Medulla oblongata (tissue), 1 donor: ENCODE measurements around the gene GPR87.

Source experiments
- DNase-seq: peaks from one replicate; pipeline ENCODE4 v3.0.0-alpha.2; 2015; ENCODE audit errors: extremely low spot score

The GPR87 gene

DNA sequence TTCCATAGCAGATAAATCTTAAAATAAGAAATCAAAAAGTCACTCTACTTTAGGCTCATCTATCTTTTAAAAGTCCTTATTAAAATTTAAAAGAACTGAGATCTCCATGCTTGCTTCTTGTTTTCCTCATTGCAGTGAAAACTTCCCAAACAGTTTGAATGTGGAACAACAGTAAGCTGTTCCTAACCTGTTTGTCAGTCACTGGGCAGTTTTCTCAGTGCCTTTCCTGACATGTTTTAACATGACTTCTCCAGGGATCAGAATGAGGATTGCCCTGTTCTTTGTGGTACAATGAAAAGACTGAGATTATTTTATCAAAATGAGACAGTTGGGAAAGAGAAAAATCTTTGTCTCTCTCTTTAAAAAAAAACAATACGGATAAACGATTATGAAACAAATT is 774 bp downstream of the GPR87 start:
- DNase-seq = no peak

- no peak for DNase-seq
Observed at GRCh38 chr3:151315136-151315535, 1.5 kb downstream of the GPR87 start.

- DNase-seq = no peak
Observed at GRCh38 chr3:151314593-151314992, 2.0 kb downstream of the GPR87 start.

GRCh38 chr3:151314137-151314536 is 2.5 kb downstream of the GPR87 start:
- no peak for DNase-seq

GRCh38 chr3:151312972-151313371 is 3.6 kb downstream of the GPR87 start:
- DNase-seq = no peak

- DNase-seq = no peak
Observed at GRCh38 chr3:151309566-151309965, 7.1 kb downstream of the GPR87 start.

DNA sequence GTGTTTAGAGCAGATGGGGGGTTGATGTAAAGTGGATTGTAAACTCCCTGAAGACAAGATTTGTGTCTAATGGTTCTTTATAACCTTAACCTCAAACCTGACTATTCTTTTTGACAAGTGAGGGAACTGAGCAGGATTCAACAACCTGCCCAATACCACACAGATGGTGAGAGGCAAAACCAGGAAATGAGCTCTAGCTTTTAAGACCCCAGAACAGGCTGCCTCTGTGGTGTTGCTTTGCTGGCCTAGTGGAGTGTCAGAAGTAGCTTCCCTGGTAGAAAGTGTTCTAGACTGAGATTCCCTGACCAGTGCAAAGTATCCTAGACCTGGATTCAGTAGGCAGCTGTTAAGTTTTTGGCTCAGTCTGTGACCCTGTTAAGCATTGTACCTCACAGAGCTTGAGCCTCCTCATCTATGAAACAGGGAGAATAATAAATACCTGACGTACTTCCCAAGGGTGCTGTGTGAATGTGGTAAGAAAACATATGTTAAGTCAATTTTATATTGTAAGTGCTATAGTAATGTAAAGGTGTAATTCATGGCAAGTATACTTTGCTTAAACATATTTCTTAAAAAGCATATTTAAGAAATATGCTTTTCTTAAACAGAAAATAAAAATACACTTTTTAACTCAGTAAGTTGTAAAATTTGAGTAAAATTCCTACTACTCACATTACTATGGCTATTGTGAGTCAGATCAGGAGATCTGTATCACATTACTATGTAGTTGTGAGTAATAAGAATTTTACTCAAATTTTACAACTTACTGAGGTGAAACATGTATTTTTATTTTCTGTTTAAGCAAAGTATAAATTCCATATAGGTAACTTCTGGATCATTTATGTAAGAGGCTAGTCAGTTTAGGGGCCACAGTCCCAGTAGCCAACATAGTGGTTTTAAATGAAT is 8.8 kb downstream of the GPR87 start:
- no peak for DNase-seq

DNA sequence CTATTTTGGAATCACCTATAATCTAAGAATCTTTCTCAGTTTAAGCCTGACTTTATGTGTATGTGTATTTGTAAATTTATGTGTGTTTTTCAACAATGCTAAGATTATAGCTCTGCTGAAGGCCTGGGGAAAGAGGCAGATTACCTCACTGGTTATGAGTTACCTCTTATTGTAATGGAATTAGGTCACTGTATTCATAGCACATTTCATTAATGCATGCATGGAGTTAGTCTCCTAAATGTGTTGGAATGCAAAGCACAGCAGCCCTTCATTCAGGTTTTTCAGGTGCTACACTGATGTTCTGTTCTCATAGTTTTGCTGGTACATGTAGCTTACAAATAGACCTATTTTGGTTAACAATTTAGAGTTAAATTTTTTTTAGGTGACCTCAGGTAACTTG is 9.5 kb downstream of the GPR87 start:
- no peak for DNase-seq

GRCh38 chr3:151306168-151306810 is 10.3 kb downstream of the GPR87 start:
- DNase-seq = no peak

DNA sequence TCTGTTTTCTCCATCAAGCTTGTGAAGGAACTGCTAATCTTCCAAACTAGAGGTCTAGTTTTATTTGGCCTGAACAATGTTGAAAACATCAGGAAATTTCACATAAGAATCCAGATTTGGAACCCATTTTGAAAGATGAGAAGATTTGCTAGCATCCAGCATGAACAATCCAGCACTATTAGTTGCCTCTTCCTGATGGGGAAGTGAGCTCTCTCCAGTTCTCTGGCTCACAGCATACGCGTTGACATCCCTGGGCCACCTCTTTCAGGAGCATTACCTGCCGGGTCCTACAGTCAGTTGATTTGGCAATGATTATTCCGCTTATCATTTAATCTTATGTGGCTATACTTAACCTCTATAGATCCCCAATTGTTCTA is 10.9 kb downstream of the GPR87 start:
- DNase-seq = no peak

GRCh38 chr3:151305060-151305774 is 11.4 kb downstream of the GPR87 start:
- DNase-seq = peak; percentile 41

DNA sequence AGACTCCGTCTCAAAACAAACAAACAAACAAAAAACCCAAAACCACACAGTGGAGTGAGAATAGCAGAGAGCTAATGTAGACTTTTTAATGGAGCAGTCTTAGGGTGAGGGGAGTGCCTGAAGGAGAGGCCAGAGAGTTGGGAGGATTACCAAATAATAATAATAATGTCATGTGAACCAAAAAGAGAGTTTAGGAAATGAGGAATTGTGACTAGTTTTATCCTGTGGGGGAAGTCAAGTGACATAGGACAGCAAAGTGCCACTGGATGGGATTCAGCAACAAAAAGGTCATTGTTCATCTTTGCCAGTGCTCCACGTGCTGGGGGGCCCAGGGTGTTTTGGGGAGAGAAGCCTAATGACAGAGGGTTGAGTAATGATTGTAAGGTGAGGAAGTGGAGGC is 12.9 kb downstream of the GPR87 start:
- no peak for DNase-seq

DNA sequence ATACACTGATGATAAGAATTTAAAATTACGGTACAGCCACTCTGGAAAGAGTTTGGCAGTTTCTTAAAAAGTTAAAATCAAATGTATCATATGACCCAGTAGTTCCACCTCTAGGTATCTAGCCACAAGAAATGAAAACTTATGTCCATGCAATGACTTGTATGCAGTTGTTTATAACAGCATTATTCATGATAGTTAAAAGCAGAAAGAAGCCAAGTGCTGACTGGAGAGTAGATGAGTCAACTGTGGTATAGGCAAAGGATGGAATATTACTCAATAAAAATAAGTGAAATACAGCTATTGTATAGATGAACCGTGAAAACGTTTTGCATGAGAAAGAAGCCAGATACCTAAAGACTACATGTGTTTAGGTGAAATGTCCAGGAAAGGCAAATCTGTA is 14.8 kb downstream of the GPR87 start:
- DNase-seq = no peak

DNA sequence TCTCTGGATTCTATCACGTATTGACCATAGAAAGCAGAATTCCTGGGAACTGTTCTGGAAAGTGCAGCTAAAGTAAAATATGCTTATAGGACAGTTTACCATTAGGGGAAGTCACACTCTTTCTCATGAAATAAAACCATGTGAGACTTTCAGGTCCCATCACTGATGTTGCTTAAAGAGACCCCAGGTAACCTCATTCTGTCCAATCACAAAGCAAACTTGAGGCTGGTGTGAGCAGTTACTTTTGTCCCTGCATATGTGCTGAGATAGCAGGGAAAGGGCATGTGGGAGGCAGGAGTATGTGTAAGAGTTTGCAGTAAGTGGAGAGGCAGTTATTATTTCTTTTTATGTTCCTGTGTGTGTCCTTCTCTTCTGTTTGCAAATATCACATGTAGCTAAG is 16.1 kb downstream of the GPR87 start:
- no peak for DNase-seq

- DNase-seq = no peak
Observed at GRCh38 chr3:151299006-151299405, 17.6 kb downstream of the GPR87 start.

GRCh38 chr3:151297429-151297828 is 19.2 kb downstream of the GPR87 start:
- DNase-seq = no peak

GRCh38 chr3:151296226-151296625 is 20.4 kb downstream of the GPR87 start:
- DNase-seq = no peak

DNA sequence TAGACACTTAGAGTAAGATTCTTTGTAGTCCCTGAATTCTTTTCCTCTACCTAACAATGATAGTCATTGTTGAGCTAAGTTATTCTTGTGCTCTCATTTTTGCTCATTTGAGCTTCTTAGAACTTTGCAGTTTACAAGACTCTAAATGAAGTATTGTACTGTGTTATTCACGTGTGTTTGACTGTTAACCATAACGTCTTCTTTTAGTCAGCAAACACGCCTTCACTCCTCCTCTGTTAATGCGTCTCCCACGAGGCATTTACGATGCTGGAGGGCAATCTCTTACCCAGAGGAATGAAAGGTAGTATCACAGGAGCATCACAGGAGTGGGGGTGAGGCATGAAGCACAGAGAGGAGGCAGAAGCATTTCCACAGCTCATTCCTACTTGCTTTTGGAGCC is 23.5 kb downstream of the GPR87 start:
- no peak for DNase-seq

- DNase-seq = peak; percentile 48
Observed at GRCh38 chr3:151290673-151291072, 25.9 kb downstream of the GPR87 start.

- DNase-seq = no peak
Observed at GRCh38 chr3:151289445-151289844, 27.2 kb downstream of the GPR87 start.

DNA sequence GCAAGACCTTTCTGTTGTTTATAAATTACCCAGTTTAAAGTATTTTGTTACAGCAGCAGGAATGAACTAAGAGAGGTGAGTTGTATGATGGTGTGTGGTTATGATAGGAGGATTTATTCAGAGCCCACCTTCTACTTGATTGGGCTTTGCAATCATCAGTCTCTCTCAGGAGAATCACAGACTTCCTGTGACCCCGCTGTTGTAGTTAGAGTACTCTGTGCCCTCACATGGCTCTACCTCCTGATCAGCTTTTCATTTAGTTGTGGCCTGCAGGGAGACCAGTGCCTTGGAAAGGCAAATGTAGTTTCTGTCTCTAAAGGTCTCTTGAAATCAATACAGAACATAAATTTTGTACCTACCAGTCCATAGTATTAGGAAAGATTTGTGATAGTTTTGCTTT is 30.7 kb downstream of the GPR87 start:
- DNase-seq = no peak

- no peak for DNase-seq
Observed at GRCh38 chr3:151283907-151284461, 32.6 kb downstream of the GPR87 start.
